ENCODE results near the gene CRYBA1.

Gene CRYBA1

DNA sequence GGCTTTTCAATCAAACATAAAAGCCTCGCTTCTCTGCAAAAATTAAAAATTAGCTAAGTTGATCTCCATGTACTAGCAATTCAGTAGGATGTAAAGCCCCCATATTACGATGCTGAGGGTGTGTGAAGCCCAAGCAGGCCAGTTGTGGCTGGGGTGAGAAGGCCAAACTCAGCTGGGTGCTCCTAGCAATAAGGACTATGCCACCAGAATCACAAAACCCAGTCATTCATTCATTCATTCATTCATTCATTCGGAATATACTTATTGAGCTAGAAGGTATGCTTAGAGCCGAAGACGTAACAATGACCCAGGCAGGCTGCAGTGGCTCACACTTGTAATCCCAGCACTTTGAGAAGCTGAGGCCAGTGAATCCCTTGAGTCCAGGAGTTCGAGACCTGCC is 3.9 kb upstream of the CRYBA1 start:
- TF ChIP-seq, protein P1, sequence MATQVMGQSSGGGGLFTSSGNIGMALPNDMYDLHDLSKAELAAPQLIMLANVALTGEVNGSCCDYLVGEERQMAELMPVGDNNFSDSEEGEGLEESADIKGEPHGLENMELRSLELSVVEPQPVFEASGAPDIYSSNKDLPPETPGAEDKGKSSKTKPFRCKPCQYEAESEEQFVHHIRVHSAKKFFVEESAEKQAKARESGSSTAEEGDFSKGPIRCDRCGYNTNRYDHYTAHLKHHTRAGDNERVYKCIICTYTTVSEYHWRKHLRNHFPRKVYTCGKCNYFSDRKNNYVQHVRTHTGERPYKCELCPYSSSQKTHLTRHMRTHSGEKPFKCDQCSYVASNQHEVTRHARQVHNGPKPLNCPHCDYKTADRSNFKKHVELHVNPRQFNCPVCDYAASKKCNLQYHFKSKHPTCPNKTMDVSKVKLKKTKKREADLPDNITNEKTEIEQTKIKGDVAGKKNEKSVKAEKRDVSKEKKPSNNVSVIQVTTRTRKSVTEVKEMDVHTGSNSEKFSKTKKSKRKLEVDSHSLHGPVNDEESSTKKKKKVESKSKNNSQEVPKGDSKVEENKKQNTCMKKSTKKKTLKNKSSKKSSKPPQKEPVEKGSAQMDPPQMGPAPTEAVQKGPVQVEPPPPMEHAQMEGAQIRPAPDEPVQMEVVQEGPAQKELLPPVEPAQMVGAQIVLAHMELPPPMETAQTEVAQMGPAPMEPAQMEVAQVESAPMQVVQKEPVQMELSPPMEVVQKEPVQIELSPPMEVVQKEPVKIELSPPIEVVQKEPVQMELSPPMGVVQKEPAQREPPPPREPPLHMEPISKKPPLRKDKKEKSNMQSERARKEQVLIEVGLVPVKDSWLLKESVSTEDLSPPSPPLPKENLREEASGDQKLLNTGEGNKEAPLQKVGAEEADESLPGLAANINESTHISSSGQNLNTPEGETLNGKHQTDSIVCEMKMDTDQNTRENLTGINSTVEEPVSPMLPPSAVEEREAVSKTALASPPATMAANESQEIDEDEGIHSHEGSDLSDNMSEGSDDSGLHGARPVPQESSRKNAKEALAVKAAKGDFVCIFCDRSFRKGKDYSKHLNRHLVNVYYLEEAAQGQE (IDR thresholded peaks at IDR 0.05; ENCODE audit: insufficient read depth in 1 of 2, low read depth in 2 of 2, low read length in 2 of 2): no peak
- TF ChIP-seq POLR2AphosphoS5 (IDR thresholded peaks at IDR 0.05; ENCODE audit: low read depth, low read length) (no peak), TAF1 (IDR thresholded peaks at IDR 0.05; ENCODE audit: borderline replicate concordance, insufficient read depth, low read length) (no peak), SIN3A (IDR thresholded peaks at IDR 0.05; ENCODE audit: borderline replicate concordance, insufficient read depth, low read length) (no peak), FOXP2 (optimal IDR thresholded peaks at IDR 0.05; ENCODE audit: borderline replicate concordance, extremely low read depth, extremely low read length, insufficient read depth) (no peak)

DNA sequence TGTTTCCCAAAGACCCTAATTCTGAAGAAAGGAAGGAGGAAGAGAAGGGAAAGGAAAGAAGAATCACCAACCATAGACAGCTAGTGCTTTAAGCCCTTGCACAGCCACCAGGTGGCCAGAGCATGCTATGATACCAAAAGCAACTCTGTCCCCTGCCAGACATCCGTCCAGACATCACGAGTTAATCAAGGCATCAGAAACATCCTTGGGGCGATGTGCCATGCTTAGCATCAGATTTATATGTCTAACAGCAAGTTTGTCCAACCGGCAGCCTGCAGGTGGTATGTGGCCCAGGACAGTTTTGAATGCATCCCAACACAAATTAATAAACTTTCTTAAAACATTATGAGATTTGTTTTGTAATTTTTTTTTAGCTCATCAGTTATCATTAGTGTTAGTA is 2.9 kb upstream of the CRYBA1 start:
- TF ChIP-seq SIN3A (IDR thresholded peaks at IDR 0.05; ENCODE audit: borderline replicate concordance, insufficient read depth, low read length) (no peak), POLR2AphosphoS5 (IDR thresholded peaks at IDR 0.05; ENCODE audit: low read depth, low read length) (no peak), TAF1 (IDR thresholded peaks at IDR 0.05; ENCODE audit: borderline replicate concordance, insufficient read depth, low read length) (no peak), FOXP2 (optimal IDR thresholded peaks at IDR 0.05; ENCODE audit: borderline replicate concordance, extremely low read depth, extremely low read length, insufficient read depth) (no peak)
- TF ChIP-seq, protein P1 (IDR thresholded peaks at IDR 0.05; ENCODE audit: insufficient read depth in 1 of 2, low read depth in 2 of 2, low read length in 2 of 2): no peak

DNA sequence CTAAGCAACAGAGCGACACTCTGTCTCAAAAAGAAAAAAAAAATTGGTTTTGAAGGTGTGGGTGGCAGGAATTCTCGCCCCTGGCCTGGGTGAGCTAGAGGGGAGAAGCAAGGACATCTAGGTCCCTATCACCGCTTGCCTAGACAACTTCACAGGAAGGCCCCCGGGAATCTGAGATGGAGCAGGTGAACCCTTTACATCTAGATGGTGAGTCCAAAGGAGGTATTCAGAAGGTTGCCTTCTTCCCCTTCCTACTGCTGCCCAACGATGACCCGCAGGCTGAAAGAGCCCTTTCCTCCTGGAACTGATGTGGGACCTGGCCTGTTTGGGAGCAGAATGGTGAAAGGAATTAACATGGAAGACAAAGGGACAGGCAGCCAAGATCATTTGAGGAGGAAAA is 1.3 kb upstream of the CRYBA1 start:
- TF ChIP-seq POLR2AphosphoS5 (IDR thresholded peaks at IDR 0.05; ENCODE audit: low read depth, low read length): no peak
- no peak for TF ChIP-seq FOXP2 (optimal IDR thresholded peaks at IDR 0.05; ENCODE audit: borderline replicate concordance, extremely low read depth, extremely low read length, insufficient read depth)
- TF ChIP-seq, protein P1 (IDR thresholded peaks at IDR 0.05; ENCODE audit: insufficient read depth in 1 of 2, low read depth in 2 of 2, low read length in 2 of 2): no peak
- TF ChIP-seq SIN3A (IDR thresholded peaks at IDR 0.05; ENCODE audit: borderline replicate concordance, insufficient read depth, low read length): no peak
- no peak for TF ChIP-seq TAF1 (IDR thresholded peaks at IDR 0.05; ENCODE audit: borderline replicate concordance, insufficient read depth, low read length)

DNA sequence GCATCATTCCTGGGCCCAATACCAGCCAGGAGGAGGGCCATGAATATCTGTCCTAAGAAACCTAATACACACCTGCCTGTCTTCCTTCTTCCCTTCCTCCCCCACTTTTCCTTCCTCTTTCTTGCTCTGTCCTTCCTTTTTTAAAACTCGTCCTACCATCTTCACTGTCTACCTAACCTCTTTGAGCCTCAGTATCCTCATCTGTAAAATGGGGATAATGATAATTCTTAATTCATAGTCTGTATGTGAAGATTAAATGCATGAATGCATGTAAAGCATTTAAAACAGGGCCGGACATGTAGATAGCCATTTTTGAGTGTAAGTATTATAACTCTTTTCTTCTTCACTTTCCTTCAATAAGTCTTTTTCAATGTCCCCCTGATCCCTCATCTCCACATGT is 560 bp downstream of the CRYBA1 start:
- TF ChIP-seq POLR2AphosphoS5 (IDR thresholded peaks at IDR 0.05; ENCODE audit: low read depth, low read length) (no peak), SIN3A (IDR thresholded peaks at IDR 0.05; ENCODE audit: borderline replicate concordance, insufficient read depth, low read length) (no peak), FOXP2 (optimal IDR thresholded peaks at IDR 0.05; ENCODE audit: borderline replicate concordance, extremely low read depth, extremely low read length, insufficient read depth) (no peak), TAF1 (IDR thresholded peaks at IDR 0.05; ENCODE audit: borderline replicate concordance, insufficient read depth, low read length) (no peak)
- TF ChIP-seq, protein P1 (IDR thresholded peaks at IDR 0.05; ENCODE audit: insufficient read depth in 1 of 2, low read depth in 2 of 2, low read length in 2 of 2): no peak

DNA sequence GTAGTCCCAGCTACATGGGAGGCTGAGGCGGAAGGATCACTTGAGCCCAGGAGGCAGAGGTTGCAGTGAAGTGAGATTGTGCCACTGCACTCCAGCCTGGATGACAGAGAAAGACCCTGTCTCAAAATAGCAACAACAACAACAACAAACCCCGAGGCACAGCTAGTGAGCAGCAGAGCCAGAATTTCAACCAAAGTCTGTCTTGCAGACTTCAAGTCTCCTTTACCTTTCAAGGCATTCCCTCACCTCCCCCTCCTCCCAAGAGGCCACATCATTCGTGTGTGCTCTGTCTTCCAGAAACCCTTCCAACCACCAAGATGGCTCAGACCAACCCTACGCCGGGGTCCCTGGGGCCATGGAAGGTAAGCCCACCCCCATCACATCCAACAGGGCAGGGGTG is 2.2 kb downstream of the CRYBA1 start:
- TF ChIP-seq, protein P1 (IDR thresholded peaks at IDR 0.05; ENCODE audit: insufficient read depth in 1 of 2, low read depth in 2 of 2, low read length in 2 of 2): no peak
- TF ChIP-seq TAF1 (IDR thresholded peaks at IDR 0.05; ENCODE audit: borderline replicate concordance, insufficient read depth, low read length) (no peak), FOXP2 (optimal IDR thresholded peaks at IDR 0.05; ENCODE audit: borderline replicate concordance, extremely low read depth, extremely low read length, insufficient read depth) (no peak), POLR2AphosphoS5 (IDR thresholded peaks at IDR 0.05; ENCODE audit: low read depth, low read length) (no peak), SIN3A (IDR thresholded peaks at IDR 0.05; ENCODE audit: borderline replicate concordance, insufficient read depth, low read length) (no peak)

Measured in PFSK-1 (cell line).